HEK293T (cell line): ENCODE data around the gene TOMM40L.

ENCODE experiments used
- CTCF ChIA-PET: fragments of 350-600 bp; formaldehyde crosslinking; extraction: SDS; loops from one replicate; lab custom pipeline; 2021; ENCODE audit warnings: antibody characterized with exemption, inconsistent platforms; lab: Yijun Ruan, JAX
- POLR2A ChIA-PET: fragments of 350-600 bp; formaldehyde crosslinking; extraction: SDS; loops from one replicate; lab custom pipeline; 2020; ENCODE audit warnings: antibody characterized with exemption, inconsistent platforms; lab: Yijun Ruan, JAX
- DNase-seq: peaks from one replicate; pipeline ENCODE4 v3.0.0; 2012; ENCODE audit warnings: mixed read lengths; ENCODE audit errors: extremely low spot score
- ARNT ChIP-seq: fragments of 450-650 bp; IDR thresholded peaks from 2 replicates; pipeline ENCODE4 v1.6.1; 2017; ENCODE audit warnings: mild to moderate bottlenecking
- BHLHE40 ChIP-seq: fragments of 450-650 bp; IDR thresholded peaks from 2 replicates; pipeline ENCODE4 v1.6.1; 2016; ENCODE audit warnings: mild to moderate bottlenecking, moderate library complexity, borderline replicate concordance
- CTBP1 ChIP-seq: fragments of 450-650 bp; IDR thresholded peaks from 2 replicates; pipeline ENCODE4 v1.6.1; 2016; ENCODE audit warnings: borderline replicate concordance
- ELF4 ChIP-seq: fragments of 450-650 bp; IDR thresholded peaks from 2 replicates; pipeline ENCODE4 v1.6.1; 2017; ENCODE audit warnings: antibody characterized with exemption
- FOXA1 ChIP-seq: fragments of 450-650 bp; IDR thresholded peaks from 2 replicates; pipeline ENCODE4 v1.6.1; 2016; ENCODE audit warnings: mild to moderate bottlenecking
- FOXK2 ChIP-seq: fragments of 450-650 bp; IDR thresholded peaks from 2 replicates; pipeline ENCODE4 v1.6.1; 2016; ENCODE audit warnings: mild to moderate bottlenecking
- FOXM1 ChIP-seq: fragments of 450-650 bp; IDR thresholded peaks from 2 replicates; pipeline ENCODE4 v1.6.1; 2017; ENCODE audit warnings: mild to moderate bottlenecking, borderline replicate concordance
- HDGF ChIP-seq: fragments of 450-650 bp; IDR thresholded peaks from 2 replicates; pipeline ENCODE4 v1.6.1; 2017; ENCODE audit warnings: antibody characterized with exemption, borderline replicate concordance
- L3MBTL2 ChIP-seq: fragments of 450-650 bp; conservative IDR thresholded peaks from 2 replicates; pipeline ENCODE4 v1.6.1; 2016; ENCODE audit warnings: mild to moderate bottlenecking
- LEF1 ChIP-seq: fragments of 450-650 bp; IDR thresholded peaks from 2 replicates; pipeline ENCODE4 v1.6.1; 2017; ENCODE audit warnings: mild to moderate bottlenecking, borderline replicate concordance
- NFRKB ChIP-seq: fragments of 450-650 bp; IDR thresholded peaks from 2 replicates; pipeline ENCODE4 v1.6.1; 2016; ENCODE audit warnings: mild to moderate bottlenecking, moderate library complexity
- PKNOX1 ChIP-seq: fragments of 450-650 bp; IDR thresholded peaks from 2 replicates; pipeline ENCODE4 v1.6.1; 2016
- SP1 ChIP-seq: fragments of 450-650 bp; IDR thresholded peaks from 2 replicates; pipeline ENCODE4 v1.6.1; 2017
- SUZ12 ChIP-seq: fragments of 450-650 bp; IDR thresholded peaks from 2 replicates; pipeline ENCODE4 v1.6.1; 2016; ENCODE audit warnings: mild to moderate bottlenecking
- TARDBP ChIP-seq: fragments of 450-650 bp; IDR thresholded peaks from 2 replicates; pipeline ENCODE4 v1.6.1; 2016
- ZNF384 ChIP-seq: fragments of 450-650 bp; IDR thresholded peaks from 2 replicates; pipeline ENCODE4 v1.6.1; 2016

Gene TOMM40L

GRCh38 chr1:161180639-161181038, 45.2 kb upstream of the TOMM40L start:
- no peak for DNase-seq
- TF ChIP-seq ELF4 (no peak), CTBP1 (no peak), FOXM1 (no peak), PKNOX1 (no peak), LEF1 (no peak), SUZ12 (no peak), FOXK2 (no peak), ZNF384 (no peak), SP1 (no peak), L3MBTL2 (no peak), FOXA1 (no peak), NFRKB (no peak), TARDBP (no peak), ARNT (no peak), HDGF (no peak)
- CTCF ChIA-PET = no interaction called here
- POLR2A ChIA-PET = no interaction called here

- DNase-seq = no peak
- ChIA-PET CTCF (no interaction called here), POLR2A (interaction anchor here (1.5 kb wide), 1 partner anchor 29 kb away, joined by 5 read pairs; the partner anchor contains the start of gene UFC1)
- no peak for TF ChIP-seq L3MBTL2
- no peak for TF ChIP-seq FOXA1
- TF ChIP-seq SP1 = no peak
- TF ChIP-seq LEF1 = no peak
- no peak for TF ChIP-seq NFRKB
- TF ChIP-seq SUZ12 = no peak
Observed at GRCh38 chr1:161182214-161182613, 43.6 kb upstream of the TOMM40L start.

GRCh38 chr1:161185282-161185682, 40.6 kb upstream of the TOMM40L start:
- ChIA-PET CTCF (no interaction called here), POLR2A (no interaction called here)
- TF ChIP-seq ZNF384 = no peak
- TF ChIP-seq PKNOX1 = no peak
- TF ChIP-seq LEF1 = no peak
- no peak for TF ChIP-seq SUZ12
- no peak for TF ChIP-seq ARNT
- no peak for TF ChIP-seq BHLHE40
- TF ChIP-seq FOXA1 = no peak
- TF ChIP-seq FOXK2 = no peak
- TF ChIP-seq TARDBP = no peak
- TF ChIP-seq FOXM1 = no peak
- no peak for TF ChIP-seq NFRKB
- no peak for TF ChIP-seq CTBP1
- TF ChIP-seq HDGF = no peak
- TF ChIP-seq SP1 = no peak
- no peak for TF ChIP-seq ELF4
- TF ChIP-seq L3MBTL2 = no peak
- DNase-seq = no peak

- ChIA-PET CTCF (no interaction called here), POLR2A (interaction anchor here (1.0 kb wide), 1 partner anchor 16 kb away, joined by 3 read pairs; the partner anchor contains the start of gene NDUFS2)
- no peak for DNase-seq
- no peak for TF ChIP-seq NFRKB
- TF ChIP-seq TARDBP = no peak
- no peak for TF ChIP-seq FOXA1
- TF ChIP-seq PKNOX1 = no peak
- no peak for TF ChIP-seq LEF1
- no peak for TF ChIP-seq FOXM1
- no peak for TF ChIP-seq ELF4
- no peak for TF ChIP-seq BHLHE40
- TF ChIP-seq FOXK2 = no peak
- no peak for TF ChIP-seq ZNF384
- TF ChIP-seq SUZ12 = no peak
- no peak for TF ChIP-seq HDGF
- no peak for TF ChIP-seq CTBP1
- no peak for TF ChIP-seq L3MBTL2
Observed at GRCh38 chr1:161185732-161186311, 40.0 kb upstream of the TOMM40L start.

GRCh38 chr1:161187311-161187710, 38.5 kb upstream of the TOMM40L start:
- ChIA-PET CTCF (no interaction called here), POLR2A (interaction anchor here (1.4 kb wide), 1 partner anchor 14 kb away, joined by 4 read pairs; the partner anchor contains the start of gene NDUFS2)
- DNase-seq = no peak
- no peak for TF ChIP-seq ARNT
- TF ChIP-seq FOXK2 = no peak
- TF ChIP-seq HDGF = no peak
- no peak for TF ChIP-seq TARDBP
- no peak for TF ChIP-seq PKNOX1
- no peak for TF ChIP-seq L3MBTL2
- TF ChIP-seq SUZ12 = no peak
- TF ChIP-seq ELF4 = no peak
- TF ChIP-seq SP1 = no peak
- TF ChIP-seq BHLHE40 = no peak
- no peak for TF ChIP-seq ZNF384
- TF ChIP-seq FOXA1 = no peak
- no peak for TF ChIP-seq CTBP1
- TF ChIP-seq NFRKB = no peak
- no peak for TF ChIP-seq FOXM1
- no peak for TF ChIP-seq LEF1
